AG09319 (cell line): ENCODE data around the gene STXBP4.

ENCODE experiments used
- DNase-seq: peaks from one replicate; pipeline ENCODE4 v3.0.0-alpha.2; 2010; ENCODE audit warnings: low read depth; ENCODE audit errors: extremely low read depth
- CTCF ChIP-seq: IDR thresholded peaks from 2 replicates; pipeline ENCODE4 v1.5.1; 2011; ENCODE audit warnings: low read depth, mild to moderate bottlenecking, inconsistent platforms, low read length, moderate library complexity

STXBP4 gene

GRCh38 chr17:54933921-54934320 lies 34.6 kb upstream of the STXBP4 start:
- TF ChIP-seq CTCF, result no peak
- DNase-seq, result no peak

GRCh38 chr17:54935471-54935870 lies 33.1 kb upstream of the STXBP4 start:
- DNase-seq, result no peak
- no peak for TF ChIP-seq CTCF

DNA sequence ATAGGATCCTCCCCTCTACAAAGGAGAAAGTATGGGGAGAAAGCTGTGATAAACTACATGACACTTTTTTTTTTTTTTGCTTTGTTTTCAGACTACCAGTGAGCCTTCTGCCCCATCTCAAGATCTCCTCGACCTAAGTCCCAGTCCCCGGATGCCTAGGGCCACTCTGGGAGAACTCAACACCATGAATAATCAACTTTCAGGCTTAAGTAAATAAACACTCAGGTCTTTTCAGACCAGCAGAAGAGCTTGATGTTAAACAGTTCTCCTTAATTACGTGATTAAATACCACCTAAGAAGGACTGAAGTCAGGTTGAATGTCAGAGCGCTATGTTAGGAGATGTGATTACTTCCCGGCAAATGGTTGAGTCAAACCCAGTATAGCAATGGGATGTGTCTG lies 31.5 kb upstream of the STXBP4 start:
- no peak for DNase-seq
- no peak for TF ChIP-seq CTCF

GRCh38 chr17:54937426-54937825 lies 31.1 kb upstream of the STXBP4 start:
- DNase-seq, result no peak
- no peak for TF ChIP-seq CTCF

GRCh38 chr17:54941285-54941684 lies 27.3 kb upstream of the STXBP4 start:
- no peak for DNase-seq
- TF ChIP-seq CTCF, result no peak

GRCh38 chr17:54944796-54945195 lies 23.8 kb upstream of the STXBP4 start:
- no peak for DNase-seq

GRCh38 chr17:54945231-54945630 lies 23.3 kb upstream of the STXBP4 start:
- no peak for TF ChIP-seq CTCF
- DNase-seq, result no peak

More at GRCh38 chr17:54944796-54945195, 23.8 kb upstream of the STXBP4 start:
- TF ChIP-seq CTCF, result no peak
